ENCODE results near the gene STX18.

Gene STX18

GRCh38 chr4:4419896-4420295, 122.0 kb downstream of the STX18 start:
- DNase-seq (ENCODE audit: low read depth in 2 of 2) = no peak

GRCh38 chr4:4418676-4419390, 123.0 kb downstream of the STX18 start:
- DNase-seq (ENCODE audit: low read depth in 2 of 2) = no peak

DNA sequence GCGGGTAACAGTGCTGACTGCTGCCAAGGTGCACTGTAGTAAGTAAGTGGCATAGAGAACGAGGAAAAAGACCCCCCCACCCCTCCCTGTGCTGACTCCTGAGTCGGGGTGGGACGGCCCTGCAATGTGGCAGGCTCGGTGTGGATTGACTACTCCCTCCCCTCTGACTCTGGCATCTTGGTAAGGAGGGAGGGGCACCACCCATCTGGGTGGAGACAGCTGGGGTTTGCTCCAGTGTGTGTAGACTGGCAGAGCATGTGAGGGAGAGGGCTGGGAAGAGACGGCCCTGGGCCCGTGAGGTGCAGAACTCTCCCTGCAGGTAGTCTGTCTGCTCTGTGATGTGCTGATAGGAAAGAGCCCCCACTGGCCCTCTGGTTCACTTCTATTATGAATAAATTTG, 124.0 kb downstream of the STX18 start:
- DNase-seq (ENCODE audit: low read depth in 2 of 2) = no peak

DNA sequence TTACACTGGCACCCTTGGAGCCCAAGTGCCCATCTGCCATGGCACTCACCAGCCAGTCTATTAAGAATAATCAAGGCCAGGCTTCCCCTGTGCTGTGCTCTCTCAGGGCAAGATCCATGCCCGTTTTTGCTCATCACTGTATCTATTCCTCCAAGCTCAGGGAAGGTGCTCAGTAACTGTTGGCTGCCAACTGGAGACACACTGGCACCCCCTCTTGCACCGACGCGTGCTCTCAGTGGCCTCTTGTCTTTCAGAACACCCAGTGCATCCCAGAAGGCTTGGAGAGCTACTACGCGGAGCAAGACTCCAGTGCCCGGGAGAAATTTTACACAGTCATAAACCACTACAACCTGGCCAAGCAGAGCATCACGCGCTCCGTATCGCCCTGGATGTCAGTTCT, 124.9 kb downstream of the STX18 start:
- DNase-seq (ENCODE audit: low read depth in 2 of 2) = no peak

DNA sequence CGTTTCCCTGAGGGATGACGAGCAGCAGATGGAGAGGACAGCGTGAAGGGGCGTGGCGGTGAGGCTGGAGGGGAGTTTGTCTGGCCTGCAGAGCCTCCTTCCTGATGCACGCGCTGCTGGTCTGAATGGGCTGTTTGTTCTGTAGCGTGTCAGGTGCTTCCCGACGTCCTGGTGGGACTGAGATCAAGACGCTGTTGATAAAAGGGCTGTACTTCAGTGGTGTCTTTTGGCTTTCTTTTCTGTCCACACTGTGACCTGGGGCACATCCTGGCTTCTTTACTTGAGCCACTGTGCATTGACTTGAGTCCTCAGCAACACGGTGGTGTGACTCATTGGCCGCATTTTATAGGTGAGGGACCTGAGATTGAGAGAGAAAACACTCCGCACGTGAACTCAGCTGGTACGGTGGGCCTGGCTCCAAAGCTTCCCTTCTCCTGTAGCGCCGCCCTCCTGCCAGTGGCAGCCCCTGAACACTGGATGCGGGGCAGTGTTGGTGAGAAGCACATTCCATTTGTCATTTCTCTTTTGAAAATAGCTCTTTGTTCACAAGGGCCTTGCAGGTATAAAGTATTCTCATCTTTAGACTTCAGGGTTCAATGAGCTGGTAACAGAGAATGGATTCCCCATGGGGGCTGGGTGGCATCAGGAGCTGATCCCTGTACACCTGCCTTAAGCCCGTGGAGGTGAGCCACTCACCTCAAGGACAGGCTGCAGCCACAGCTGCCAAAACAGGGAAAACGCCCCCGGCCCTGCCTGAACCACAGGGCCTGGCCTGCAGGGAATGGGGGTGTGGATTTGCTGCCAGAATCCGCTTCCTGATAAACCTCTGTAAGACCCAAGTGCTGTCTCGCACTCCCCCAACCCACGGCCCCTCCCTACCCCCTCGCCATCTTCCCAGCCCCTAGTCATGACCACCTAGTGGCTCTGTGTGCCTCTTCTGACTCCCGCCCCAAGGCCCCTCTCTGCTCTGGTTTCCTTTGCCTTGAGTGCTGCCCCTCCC, 125.7 kb downstream of the STX18 start:
- DNase-seq (ENCODE audit: low read depth in 2 of 2) = no peak

DNA sequence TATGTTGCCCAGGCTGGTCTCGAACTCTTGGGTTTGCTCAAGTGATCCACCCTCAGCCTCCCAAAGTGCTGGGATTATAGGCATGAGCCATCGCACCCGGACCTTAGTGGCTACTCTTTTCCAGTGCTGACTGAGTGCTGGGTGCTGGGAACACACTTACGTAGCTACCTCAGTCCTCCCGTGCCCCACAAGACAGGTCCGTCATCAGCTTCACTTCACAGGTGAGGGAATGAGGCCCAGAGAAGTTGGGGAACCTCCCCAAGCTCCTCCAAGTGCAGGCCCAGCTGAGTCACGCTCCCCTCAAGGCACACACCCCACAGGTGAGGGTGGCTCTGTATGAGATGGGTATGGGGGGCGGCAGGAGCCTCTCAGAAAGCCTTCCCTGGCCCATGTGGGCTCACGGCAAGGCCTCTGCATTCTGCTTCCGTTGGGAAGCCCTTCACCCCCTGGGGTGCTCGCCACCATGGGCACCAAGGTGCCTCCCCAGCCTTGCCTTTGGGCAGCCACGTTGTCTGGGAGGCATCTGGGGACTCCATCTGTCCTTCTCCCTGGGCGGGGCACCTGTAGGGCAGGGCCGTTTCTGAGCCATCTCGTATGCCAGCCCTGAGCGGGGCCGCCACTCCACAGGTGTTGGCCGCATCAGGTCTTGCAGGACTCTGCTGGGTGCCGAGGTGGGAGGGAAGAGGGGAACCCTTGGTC, 126.6 kb downstream of the STX18 start:
- DNase-seq (ENCODE audit: low read depth in 2 of 2) = no peak

DNA sequence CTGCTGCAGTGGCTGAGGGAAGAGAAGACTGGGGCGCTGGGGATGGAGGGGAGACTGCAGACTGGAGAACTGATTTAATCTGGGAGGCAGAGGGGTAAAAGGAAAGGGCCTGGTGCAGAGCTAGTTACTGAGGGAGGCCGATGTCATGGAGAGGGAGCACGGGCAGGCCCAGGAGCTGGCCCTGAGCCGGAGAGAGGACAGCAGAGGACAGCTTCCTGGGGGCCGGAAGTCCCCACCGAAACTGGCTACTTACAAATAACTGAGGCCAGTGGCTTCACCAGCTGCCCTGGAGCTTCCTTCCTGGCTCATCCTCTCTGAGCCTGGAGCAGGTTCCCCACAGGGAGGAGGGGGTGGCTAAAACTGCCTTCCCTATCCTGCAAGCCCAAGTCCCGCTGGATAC, 128.0 kb downstream of the STX18 start:
- no peak for DNase-seq (ENCODE audit: low read depth in 2 of 2)

- no peak for DNase-seq (ENCODE audit: low read depth in 2 of 2)
Measured at GRCh38 chr4:4413373-4413725, 128.5 kb downstream of the STX18 start.

GRCh38 chr4:4412641-4413372, 129.0 kb downstream of the STX18 start:
- DNase-seq (ENCODE audit: low read depth in 2 of 2) = no peak

- no peak for DNase-seq (ENCODE audit: low read depth in 2 of 2)
Measured at GRCh38 chr4:4411906-4412305, 129.9 kb downstream of the STX18 start.

- DNase-seq (ENCODE audit: low read depth in 2 of 2) = no peak
Measured at GRCh38 chr4:4410271-4410670, 131.6 kb downstream of the STX18 start.

DNA sequence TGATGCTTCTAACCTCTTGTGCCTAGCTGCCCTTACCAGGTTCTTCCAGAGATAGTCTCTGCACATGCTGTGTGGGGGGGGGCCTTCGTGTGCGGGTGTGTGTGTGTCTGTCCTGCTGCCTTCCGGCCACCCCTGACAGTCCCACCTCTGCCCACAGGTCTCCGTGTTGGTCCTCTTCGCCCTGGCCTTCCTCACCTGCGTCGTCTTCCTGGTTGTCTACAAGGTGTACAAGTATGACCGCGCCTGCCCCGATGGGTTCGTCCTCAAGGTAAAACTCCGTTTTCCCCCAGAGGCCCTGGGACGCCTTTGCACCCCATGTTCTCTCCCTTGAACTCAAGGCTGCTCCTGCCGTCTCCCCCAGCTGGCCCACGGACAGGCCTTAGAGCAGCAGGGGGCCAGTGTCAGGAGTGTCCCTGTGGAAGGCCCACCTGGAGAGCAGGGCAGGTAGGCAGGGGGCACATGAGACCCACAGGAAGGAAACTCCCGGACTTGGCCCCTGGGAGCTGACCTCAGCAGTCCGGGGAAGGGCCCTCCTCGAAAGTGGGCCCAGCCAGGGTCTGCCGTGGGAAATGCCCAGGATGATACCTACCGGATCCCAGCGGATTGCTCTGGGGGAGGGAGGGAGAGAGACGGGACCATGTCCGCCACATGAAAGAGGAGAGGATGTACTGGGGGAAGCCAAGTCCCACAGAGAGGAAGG, 132.3 kb downstream of the STX18 start:
- DNase-seq (ENCODE audit: low read depth in 2 of 2) = no peak

DNA sequence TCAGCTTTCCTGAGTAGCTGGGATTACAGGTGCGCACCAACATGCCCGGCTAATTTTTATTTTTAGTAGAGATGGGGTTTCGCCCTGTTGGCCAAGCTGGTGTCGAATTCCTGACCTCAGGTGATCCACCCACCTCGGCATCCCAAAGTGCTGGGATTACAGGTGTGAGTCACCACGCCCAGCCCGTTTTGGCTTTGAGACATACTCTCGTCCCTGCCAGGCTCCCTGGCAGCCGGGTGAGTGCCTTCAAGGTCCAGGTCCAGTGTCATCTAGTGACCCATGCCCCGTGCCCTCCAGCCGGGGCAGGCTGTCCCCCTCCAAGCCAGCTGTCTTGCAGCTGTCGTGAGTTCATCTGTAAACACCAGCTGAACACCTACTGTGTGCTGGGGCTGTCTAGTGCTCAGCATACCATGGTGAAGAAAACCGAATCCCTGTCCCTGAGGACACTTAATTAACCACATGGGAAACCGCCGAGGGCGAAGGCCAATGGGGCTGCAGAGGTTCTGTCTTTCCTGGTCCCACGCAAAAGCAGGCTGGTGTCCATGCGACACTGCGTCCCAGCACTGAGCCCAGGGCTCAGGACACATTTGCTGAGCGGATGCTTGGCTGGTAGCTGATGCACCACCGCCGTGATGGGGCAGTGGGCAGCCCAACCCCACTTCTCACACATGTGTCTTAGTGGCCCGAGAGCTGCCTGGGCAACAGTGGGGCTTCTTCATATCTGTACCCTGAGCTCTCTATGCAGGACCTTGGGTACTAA, 133.1 kb downstream of the STX18 start:
- no peak for DNase-seq (ENCODE audit: low read depth in 2 of 2)

- DNase-seq (ENCODE audit: low read depth in 2 of 2) = no peak
Measured at GRCh38 chr4:4408132-4408523, 133.7 kb downstream of the STX18 start.

DNA sequence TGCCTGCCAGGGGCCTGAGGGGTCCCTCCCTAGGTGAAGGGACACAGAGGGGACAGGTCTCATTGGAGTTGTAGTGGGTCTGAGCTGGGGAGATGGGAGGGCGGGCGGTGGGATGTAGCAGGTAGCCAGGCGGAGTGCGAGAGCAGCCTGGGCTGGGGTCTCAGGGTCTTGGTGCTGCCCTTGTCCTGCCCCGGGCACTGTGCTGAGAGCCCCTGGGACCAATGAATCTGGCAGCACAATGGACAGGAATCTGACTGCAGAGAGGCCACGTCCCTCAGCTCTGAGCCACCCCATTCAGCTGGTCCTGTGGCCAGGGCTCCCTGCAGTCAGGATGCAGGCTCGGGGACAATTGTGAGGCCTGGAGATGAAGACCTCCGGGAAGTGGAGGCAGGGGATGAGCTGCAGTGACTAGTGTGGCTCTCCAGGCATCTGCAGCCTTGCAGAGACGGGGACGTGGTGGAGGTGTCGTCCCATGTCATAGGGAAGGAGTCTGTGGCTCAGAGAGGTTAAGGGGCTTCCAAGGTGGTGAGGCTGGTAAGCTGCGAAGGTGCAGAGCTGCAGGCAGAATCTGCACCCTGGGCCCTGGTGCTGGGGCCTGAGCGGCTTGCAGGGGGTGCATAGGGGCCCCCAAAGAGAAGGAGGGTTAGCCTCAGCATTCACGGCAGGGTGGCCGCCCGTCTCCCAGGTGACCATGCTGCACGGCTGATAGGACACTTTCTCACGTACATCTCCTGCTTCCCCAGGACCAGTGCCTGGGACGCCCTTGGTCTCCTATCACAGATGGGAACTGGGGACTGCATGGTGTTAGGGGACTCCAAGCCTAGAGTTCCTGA, 134.3 kb downstream of the STX18 start:
- no peak for DNase-seq (ENCODE audit: low read depth in 2 of 2)

DNA sequence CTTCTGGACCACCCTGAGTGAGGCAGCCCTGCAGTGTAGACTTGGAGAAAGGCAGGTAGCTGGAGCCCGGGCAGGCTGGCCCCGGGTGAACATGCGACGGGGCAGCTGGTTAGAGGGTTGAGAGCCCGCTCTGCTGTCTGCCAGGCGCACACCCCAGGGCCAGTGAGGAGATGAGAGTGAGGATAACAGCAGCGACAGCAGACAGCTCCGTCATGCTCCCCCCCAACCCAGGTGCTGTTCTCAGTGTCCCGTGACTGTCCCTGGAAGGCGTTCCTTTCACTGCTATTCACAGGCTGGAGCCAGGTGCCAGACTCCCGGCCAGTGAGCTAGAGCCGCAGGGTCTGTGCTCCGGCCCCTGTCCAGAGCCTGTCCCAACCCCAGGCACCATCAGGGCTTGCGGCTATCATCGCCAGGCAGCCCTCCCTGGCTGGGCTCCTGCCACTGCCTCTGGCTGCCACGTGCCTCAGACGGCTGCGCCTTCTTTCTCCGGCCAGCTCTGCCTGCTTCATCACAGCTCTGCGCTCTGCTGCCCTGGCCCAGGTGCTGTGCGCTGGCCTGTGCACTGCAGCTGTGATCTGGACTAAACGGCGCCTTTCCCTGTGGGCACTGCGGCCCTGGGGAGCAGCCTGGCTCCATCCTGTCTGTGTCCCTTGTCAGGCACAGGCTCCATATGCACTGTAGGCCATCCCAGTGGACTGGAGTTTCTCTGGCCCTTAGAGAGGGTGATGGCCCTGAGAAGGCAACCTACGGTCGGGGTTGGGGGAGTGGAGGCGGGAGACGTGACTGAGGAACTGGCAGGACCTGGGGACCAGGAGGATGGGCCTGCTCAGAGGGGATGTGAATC, 135.2 kb downstream of the STX18 start:
- DNase-seq (ENCODE audit: low read depth in 2 of 2) = no peak

GRCh38 chr4:4405358-4405962, 136.4 kb downstream of the STX18 start:
- DNase-seq (ENCODE audit: low read depth in 2 of 2) = no peak

GRCh38 chr4:4402966-4403365, 138.9 kb downstream of the STX18 start:
- DNase-seq (ENCODE audit: low read depth in 2 of 2) = no peak

All from stimulated activated CD4-positive, alpha-beta T cell treated with anti-CD3 and anti-CD28 coated beads, Interleukin-12 subunit alpha, Interleukin-12 subunit beta, amount 100 ng/mL, for 24 hours (primary cell).